ENCODE measurements around the gene MOV10. TPM values are rescaled to one million over a fixed set of nuclear protein-coding genes. Genes with fewer than 3 reads are reported as not detected.
A peak's percentile ranks its signal among the peaks of the same experiment; 100 is the strongest.

Gene MOV10
- 100 to 1,000 TPM in 3 of 4 donors, 10 to 100 TPM in 1; 75.3 to 161 (median 143) TPM for total RNA-seq

DNA sequence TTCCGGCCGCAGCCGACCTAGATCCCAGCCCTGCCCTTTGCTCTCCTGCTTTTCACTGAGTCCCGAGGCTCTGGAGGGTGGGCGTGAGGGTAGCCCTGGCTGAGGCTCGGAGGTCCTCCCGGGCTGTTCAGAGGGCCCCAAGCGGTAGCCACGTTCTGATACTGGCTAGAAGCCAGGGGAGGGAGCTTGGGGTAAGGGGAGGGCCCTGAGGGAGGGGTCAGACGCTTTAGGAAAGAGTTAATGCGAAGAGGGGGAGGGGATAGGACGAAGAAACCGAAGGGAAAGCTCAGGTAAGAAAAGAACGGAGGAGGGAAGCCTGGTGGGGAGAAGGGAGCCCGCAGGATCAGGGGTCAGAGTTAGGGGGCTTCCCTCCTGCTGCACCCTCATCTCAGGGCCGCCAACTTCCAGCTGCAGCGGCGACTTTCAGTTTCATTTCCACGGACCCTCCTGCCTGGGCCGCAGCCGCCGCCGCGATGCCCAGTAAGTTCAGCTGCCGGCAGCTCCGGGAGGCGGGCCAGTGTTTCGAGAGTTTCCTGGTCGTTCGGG lies at the start of gene MOV10:
TSS of gene MOV10 (plus strand) at position 220 of the 546 bp plus-strand sequence. CDS start at position 474, 254 bp downstream.
- peak within 1 kb of the TSS; percentile 66 to 95 (median 84) for H3K4me3 ChIP-seq
- H3K4me1 ChIP-seq: peaks cover 0 to 20% (median 1%) of the 10 kb centered on the region in 4 donors
- no peaks in the 10 kb centered on the region for H3K27me3 ChIP-seq
- peaks cover 0 to 21% (median 0%) of the 10 kb centered on the region in 3 donors for H3K36me3 ChIP-seq
- no peak for TF ChIP-seq POLR2A (IDR thresholded peaks at IDR 0.05)
- TF ChIP-seq, protein P1, sequence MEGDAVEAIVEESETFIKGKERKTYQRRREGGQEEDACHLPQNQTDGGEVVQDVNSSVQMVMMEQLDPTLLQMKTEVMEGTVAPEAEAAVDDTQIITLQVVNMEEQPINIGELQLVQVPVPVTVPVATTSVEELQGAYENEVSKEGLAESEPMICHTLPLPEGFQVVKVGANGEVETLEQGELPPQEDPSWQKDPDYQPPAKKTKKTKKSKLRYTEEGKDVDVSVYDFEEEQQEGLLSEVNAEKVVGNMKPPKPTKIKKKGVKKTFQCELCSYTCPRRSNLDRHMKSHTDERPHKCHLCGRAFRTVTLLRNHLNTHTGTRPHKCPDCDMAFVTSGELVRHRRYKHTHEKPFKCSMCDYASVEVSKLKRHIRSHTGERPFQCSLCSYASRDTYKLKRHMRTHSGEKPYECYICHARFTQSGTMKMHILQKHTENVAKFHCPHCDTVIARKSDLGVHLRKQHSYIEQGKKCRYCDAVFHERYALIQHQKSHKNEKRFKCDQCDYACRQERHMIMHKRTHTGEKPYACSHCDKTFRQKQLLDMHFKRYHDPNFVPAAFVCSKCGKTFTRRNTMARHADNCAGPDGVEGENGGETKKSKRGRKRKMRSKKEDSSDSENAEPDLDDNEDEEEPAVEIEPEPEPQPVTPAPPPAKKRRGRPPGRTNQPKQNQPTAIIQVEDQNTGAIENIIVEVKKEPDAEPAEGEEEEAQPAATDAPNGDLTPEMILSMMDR (IDR thresholded peaks at IDR 0.05): no peak
- peak; percentile 67 to 85 (median 84) for DNase-seq
- no peaks in the 10 kb centered on the region for H3K9me3 ChIP-seq
- peak within 1 kb of the TSS; percentile 76 to 85 (median 82) for H3K27ac ChIP-seq

GRCh38 chr1:112625696-112626095 lies 48.8 kb upstream of the MOV10 start:
- Histone ChIP-seq H3K9me3 (no peaks in the 10 kb centered on the region), H3K4me3 (no peak overlapping the region), H3K36me3 (peaks cover 0 to 8% (median 0%) of the 10 kb centered on the region in 3 donors), H3K27me3 (no peaks in the 10 kb centered on the region), H3K27ac (no peak overlapping the region), H3K4me1 (peaks cover 0 to 45% (median 4%) of the 10 kb centered on the region in 4 donors)
- no peak for TF ChIP-seq POLR2A (IDR thresholded peaks at IDR 0.05)
- TF ChIP-seq, protein P1 (IDR thresholded peaks at IDR 0.05): no peak
- DNase-seq: no peak

GRCh38 chr1:112626193-112626592 lies 48.3 kb upstream of the MOV10 start:
- H3K27me3 ChIP-seq: no peaks in the 10 kb centered on the region
- peaks cover 0 to 43% (median 4%) of the 10 kb centered on the region in 4 donors for H3K4me1 ChIP-seq
- DNase-seq: no peak
- no peak overlapping the region for H3K27ac ChIP-seq
- H3K4me3 ChIP-seq: no peak overlapping the region
- TF ChIP-seq, protein P1 (IDR thresholded peaks at IDR 0.05): no peak
- no peak for TF ChIP-seq POLR2A (IDR thresholded peaks at IDR 0.05)
- peaks cover 0 to 8% (median 0%) of the 10 kb centered on the region in 3 donors for H3K36me3 ChIP-seq
- H3K9me3 ChIP-seq: no peaks in the 10 kb centered on the region

DNA sequence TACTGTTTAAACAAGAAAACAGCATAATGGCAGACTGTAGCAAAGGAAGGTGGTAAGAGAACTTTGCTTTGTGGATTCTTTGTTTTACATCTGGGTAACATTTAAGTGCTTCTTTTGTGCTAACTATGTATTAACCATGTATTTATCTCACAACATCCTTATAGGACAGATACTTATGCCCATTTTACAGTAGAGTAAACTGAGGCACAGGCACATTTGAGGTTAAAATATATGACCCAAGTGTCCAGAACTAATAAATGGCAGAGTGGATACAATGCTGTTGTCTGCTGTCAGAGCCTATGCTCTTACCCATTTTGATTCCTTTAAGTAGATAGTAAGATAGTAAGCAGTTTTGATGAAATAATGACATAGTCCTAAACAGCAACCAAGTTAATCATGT lies 47.6 kb upstream of the MOV10 start:
- H3K27me3 ChIP-seq: no peaks in the 10 kb centered on the region
- H3K27ac ChIP-seq: no peak overlapping the region
- peaks cover 0 to 36% (median 4%) of the 10 kb centered on the region in 4 donors for H3K4me1 ChIP-seq
- no peak for TF ChIP-seq POLR2A (IDR thresholded peaks at IDR 0.05)
- TF ChIP-seq, protein P1 (IDR thresholded peaks at IDR 0.05): no peak
- no peak overlapping the region for H3K4me3 ChIP-seq
- DNase-seq: no peak
- peaks cover 0 to 8% (median 0%) of the 10 kb centered on the region in 3 donors for H3K36me3 ChIP-seq
- no peaks in the 10 kb centered on the region for H3K9me3 ChIP-seq

DNA sequence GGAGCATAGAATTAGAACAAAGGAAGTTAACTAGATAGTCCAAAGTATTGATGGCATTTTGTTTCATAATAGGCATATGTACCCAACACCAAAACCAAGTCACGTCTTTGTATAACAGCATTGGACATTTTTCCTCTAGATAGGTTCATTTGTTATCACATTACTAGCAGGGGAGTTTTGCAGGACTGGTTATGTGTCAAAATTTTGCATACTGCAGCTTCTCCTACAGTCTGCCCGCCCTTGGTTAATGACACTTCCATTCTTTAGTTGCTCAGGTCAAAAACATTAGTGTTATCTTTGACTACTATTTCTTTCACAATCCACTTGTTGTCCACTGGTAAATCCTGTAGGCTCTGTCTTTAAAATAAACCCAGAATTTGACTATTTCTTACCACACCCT lies 45.9 kb upstream of the MOV10 start:
- TF ChIP-seq, protein P1 (IDR thresholded peaks at IDR 0.05): no peak
- TF ChIP-seq POLR2A (IDR thresholded peaks at IDR 0.05): no peak
- Histone ChIP-seq H3K27ac (no peak overlapping the region), H3K4me1 (peaks cover 0 to 25% (median 2%) of the 10 kb centered on the region in 4 donors), H3K9me3 (no peaks in the 10 kb centered on the region), H3K27me3 (no peaks in the 10 kb centered on the region), H3K36me3 (peaks cover 0 to 8% (median 0%) of the 10 kb centered on the region in 3 donors), H3K4me3 (no peak overlapping the region)
- no peak for DNase-seq
